Stimulated activated naive CD8-positive, alpha-beta T cell treated with anti-CD3 and anti-CD28 coated beads, Interleukin-15, amount 100 ng/mL, for 72 hours (primary cell): ENCODE results near the gene DUOX2.
"Not testable (repeated sequence)": the region's sequence is repeated elsewhere in the genome, so short reads cannot be mapped to it uniquely, and the experiment has no call there.

ENCODE experiments used
- ATAC-seq: fragments of 150-1000 bp; cut with Tn5 transposase; 2 replicates; pipeline ENCODE4 v1.10.0; 2021; ENCODE audit warnings: mild to moderate bottlenecking, moderate library complexity
- DNase-seq, 2 donors: peaks; one replicate each; pipeline ENCODE4 v3.0.0; 2021 to 2022
- H3K27ac Mint-ChIP-seq, 2 donors: one replicate each; pipeline ENCODE4 v1.8.0; 2022; ENCODE audit warnings: mild to moderate bottlenecking in 2 of 2, mixed read lengths in 2 of 2, moderate library complexity in 2 of 2
- H3K27me3 Mint-ChIP-seq: one replicate; pipeline ENCODE4 v1.8.0; 2022; ENCODE audit warnings: mixed read lengths
- H3K4me1 Mint-ChIP-seq: one replicate; pipeline ENCODE4 v1.8.0; 2022; ENCODE audit warnings: mild to moderate bottlenecking, mixed read lengths
- H3K4me3 Mint-ChIP-seq, 2 donors: one replicate each; pipeline ENCODE4 v1.8.0; 2022; ENCODE audit warnings: mild to moderate bottlenecking in 2 of 2, mixed read lengths in 2 of 2, moderate library complexity in 1 of 2
- H3K9me3 Mint-ChIP-seq, 2 donors: one replicate each; pipeline ENCODE4 v1.8.0; 2022; ENCODE audit warnings: mixed read lengths in 2 of 2

DUOX2 gene

GRCh38 chr15:45048794-45049631, 65.0 kb downstream of the DUOX2 start:
- Mint-ChIP-seq H3K9me3 (peaks cover 8 to 20% of the 10 kb centered on the region in 2 donors), H3K4me3 (no peak overlapping the region), H3K27me3 (no peaks in the 10 kb centered on the region), H3K4me1 (no peaks in the 10 kb centered on the region), H3K27ac (peak overlapping the region in 1 of 2 donors; percentile 19)
- DNase-seq, result no peak
- ATAC-seq, result no peak

DNA sequence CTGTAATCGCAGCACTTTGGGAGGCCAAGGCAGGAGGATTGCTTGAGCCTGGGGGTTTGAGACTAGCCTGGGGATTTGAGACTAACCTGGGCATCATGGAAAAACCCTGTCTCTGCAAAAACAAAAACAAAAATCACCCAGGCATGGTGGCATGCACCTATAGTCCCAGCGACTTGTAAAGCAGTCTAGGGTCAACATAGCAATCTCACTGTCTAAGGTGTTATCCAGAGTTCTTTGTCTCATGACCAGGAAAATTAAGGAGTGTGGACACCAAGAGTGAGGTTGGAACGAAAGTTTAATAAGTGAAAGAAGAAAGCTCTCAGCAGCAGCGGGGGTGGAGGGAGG, 65.6 kb downstream of the DUOX2 start:
- not testable (repeated sequence) for DNase-seq, ATAC-seq, H3K4me3 Mint-ChIP-seq, H3K27me3 Mint-ChIP-seq, H3K4me1 Mint-ChIP-seq, H3K27ac Mint-ChIP-seq
- peaks cover 8 to 19% of the 10 kb centered on the region in 2 donors for H3K9me3 Mint-ChIP-seq

DNA sequence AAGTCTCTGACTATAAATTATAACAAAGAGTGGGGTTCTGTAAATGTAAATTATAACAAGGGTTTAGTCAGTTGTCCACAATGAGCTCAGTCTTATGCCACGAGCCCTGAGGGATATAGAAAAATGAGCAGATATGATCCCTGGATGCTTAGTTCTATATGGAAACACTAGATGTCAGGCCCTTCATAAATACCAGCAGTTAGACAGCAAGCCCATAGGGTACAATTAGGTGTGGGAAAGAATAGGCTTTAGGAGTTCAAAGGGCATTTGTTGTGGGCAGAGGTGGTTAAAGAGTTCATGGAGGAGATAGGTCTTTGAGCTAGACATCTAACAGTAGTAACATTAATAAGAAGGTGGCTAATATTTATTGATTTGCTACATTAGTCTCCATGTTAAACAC, 69.7 kb downstream of the DUOX2 start:
- not testable (repeated sequence) for H3K4me3 Mint-ChIP-seq, H3K9me3 Mint-ChIP-seq, ATAC-seq, H3K27ac Mint-ChIP-seq, DNase-seq, H3K27me3 Mint-ChIP-seq, H3K4me1 Mint-ChIP-seq

GRCh38 chr15:45042859-45043258, 71.1 kb downstream of the DUOX2 start:
- H3K4me3 Mint-ChIP-seq, H3K27ac Mint-ChIP-seq, H3K4me1 Mint-ChIP-seq, DNase-seq, H3K9me3 Mint-ChIP-seq, H3K27me3 Mint-ChIP-seq, ATAC-seq: not testable (repeated sequence)
